GM19438 (cell line): ENCODE measurements around the gene PTPN14.

Experiments
- ATAC-seq: cut with Tn5 transposase; IDR thresholded peaks from one replicate; pipeline ENCODE4 v1.9.1; 2021; ENCODE audit warnings: low read depth; ENCODE audit not compliant: unreplicated experiment

The PTPN14 gene

GRCh38 chr1:214349008-214349407 lies 202.4 kb downstream of the PTPN14 start:
- no peak for ATAC-seq

- ATAC-seq, result no peak
Observed at GRCh38 chr1:214344897-214345296, 206.5 kb downstream of the PTPN14 start.

DNA sequence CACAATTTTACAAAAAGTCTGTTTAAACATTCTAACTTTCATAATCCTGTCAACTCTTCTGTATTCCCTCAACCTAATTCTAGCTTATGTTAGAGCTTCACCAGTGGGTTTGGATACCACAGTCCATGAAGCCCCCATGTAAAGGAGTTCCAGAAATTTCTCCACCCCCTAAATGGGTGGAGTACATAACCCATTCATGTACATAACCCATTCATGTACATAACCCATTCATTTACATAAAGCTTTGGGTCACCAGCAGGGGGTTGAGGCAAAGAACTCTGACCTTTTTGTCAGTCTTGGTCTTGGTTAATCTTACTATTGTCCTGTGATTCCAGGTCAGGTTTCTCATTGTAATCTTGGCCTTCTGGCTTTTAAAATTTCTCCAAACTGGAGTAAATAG lies 208.9 kb downstream of the PTPN14 start:
- no peak for ATAC-seq

- ATAC-seq, result no peak
Observed at GRCh38 chr1:214341932-214342331, 209.5 kb downstream of the PTPN14 start.

GRCh38 chr1:214341459-214341858 lies 209.9 kb downstream of the PTPN14 start:
- no peak for ATAC-seq

DNA sequence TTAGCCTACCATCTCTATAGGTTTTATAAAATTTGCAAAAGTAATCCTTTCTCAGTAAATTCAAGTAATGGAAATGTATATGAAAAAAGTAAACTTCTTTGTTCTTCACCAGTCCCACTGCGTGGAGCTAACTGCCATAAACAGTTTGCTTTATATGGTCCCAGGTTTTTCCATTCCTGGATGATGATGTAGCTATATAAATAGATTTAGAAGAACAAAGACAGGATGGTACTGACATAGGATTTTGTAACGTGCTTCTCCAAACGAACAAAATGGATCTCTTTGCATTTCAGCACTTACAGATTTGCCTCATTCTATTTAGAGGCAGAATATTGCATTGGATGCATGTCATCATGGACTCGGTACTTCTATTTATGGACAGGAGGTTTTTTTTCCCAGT lies 213.2 kb downstream of the PTPN14 start:
- ATAC-seq, result no peak

GRCh38 chr1:214337511-214337910 lies 213.9 kb downstream of the PTPN14 start:
- ATAC-seq, result no peak

DNA sequence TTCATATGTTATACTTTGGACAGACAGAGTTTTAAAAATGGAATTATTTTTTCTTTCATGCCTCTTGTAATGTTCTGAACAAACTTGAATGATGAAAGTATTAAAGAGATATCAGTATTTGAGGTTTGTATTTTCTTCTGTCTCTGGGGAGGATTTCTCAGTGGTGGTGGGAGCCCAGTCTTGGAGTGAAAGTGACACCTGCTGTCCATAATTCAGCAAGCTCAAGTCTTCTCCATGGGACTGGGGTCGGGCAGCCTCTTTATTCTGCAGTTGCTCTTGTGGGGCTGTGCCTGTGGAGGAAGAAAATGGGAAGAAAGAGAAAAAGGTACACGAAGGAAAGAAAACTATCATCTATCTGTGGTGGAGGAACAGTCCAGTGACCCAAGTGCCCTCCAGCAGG lies 214.4 kb downstream of the PTPN14 start:
- ATAC-seq, result no peak

DNA sequence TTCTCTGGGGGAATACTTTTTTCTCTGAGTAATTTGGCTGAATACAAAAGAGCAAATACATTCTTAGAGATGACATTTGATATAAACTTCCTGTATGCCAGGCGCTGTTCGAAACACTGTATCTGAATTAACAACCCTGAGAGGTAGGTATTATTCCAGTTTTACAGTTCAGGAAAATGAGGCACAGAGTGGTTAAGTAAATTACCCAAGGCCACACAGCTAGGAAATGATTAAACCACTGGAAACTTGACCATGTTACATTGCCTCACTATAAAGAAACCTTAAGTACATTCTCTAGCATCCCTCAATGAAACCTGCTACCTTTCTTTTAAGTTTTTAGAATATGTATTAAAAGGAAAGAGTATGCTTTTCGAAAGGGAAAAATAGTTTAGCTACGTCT lies 215.8 kb downstream of the PTPN14 start:
- ATAC-seq, result no peak

- ATAC-seq, result no peak
Observed at GRCh38 chr1:214332946-214333798, 218.2 kb downstream of the PTPN14 start.

DNA sequence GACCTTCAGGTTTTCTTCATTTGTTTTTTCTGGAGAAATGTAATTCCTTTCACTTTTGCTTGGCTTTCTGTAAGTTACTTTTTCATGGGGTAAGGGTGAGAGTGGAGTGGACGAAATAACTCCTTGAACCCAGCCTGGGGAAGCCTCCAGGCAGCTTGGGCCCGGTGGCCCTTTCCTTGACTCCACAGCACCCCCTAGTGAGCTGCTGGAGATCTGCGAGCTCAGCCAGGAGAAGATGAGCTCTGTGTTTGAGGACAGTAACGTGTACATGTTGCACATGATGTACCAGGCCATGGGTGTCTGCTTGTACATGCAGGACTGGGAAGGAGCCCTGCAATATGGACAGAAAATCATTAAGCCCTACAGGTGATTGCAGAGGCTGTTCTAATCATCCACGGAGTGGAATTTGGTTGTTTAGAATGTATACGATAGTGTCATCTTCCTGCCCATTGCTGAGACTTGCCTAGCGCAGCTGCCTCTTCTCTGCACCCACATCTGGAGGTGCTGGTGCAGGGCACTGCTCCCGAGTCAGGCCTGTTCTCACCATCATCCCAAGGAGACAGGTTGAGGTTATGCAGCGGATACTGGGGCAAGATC lies 219.5 kb downstream of the PTPN14 start:
- ATAC-seq, result no peak

GRCh38 chr1:214331180-214331579 lies 220.2 kb downstream of the PTPN14 start:
- no peak for ATAC-seq

DNA sequence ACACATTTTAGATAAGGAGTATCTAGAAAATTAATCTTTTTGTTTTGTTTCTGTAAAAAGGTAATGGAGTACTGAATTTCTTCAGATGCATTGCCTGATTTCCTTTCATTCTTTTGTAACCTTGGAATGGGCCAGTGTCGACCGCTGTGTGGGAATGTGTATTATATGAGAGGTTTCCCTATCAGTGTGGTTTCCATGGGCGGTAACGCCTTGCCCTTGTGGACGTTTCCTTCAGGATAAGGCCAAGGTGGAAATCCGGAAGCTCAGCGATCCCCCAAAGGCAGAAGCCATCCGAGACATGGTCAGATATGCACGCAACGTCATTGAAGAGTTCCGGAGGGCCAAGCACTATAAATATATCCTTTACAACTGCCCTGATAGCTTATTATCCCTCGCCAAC lies 220.7 kb downstream of the PTPN14 start:
- no peak for ATAC-seq

GRCh38 chr1:214330222-214330621 lies 221.2 kb downstream of the PTPN14 start:
- no peak for ATAC-seq

DNA sequence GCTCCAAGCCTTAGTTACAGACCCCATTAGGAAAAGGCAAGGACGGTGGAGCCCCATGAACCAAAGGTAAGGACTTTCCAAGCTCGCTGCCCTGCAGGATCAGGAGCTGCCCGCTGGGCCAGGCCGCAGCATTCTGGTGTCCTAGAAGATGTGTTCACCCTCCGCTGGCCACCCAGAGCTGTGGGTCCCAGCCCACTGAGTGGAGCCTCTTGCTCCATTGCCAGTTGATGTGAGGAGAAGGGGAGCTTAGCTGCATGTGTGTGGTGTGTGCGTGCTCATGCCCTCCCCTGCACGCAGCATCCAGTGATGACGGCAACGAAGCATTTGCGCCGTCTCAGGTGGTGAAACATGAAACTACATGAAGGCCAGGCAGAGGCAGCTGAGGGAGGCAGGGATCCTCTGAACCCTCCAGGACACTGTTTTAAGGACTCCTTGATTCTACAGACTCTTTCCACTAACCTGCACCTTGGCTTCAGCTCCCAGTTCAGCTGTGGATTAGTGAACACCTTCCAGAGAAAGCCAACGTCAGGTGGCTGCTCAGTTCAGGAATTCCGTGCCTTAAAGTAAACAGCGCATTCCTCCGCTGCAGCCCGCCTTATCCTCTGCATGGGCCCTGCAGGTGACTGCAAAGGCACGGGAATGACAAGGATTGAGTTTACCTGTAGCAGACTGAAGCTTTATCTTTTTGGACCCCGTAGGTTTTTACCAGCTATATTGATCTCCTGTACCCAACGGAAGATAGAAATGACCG lies 221.8 kb downstream of the PTPN14 start:
- no peak for ATAC-seq

DNA sequence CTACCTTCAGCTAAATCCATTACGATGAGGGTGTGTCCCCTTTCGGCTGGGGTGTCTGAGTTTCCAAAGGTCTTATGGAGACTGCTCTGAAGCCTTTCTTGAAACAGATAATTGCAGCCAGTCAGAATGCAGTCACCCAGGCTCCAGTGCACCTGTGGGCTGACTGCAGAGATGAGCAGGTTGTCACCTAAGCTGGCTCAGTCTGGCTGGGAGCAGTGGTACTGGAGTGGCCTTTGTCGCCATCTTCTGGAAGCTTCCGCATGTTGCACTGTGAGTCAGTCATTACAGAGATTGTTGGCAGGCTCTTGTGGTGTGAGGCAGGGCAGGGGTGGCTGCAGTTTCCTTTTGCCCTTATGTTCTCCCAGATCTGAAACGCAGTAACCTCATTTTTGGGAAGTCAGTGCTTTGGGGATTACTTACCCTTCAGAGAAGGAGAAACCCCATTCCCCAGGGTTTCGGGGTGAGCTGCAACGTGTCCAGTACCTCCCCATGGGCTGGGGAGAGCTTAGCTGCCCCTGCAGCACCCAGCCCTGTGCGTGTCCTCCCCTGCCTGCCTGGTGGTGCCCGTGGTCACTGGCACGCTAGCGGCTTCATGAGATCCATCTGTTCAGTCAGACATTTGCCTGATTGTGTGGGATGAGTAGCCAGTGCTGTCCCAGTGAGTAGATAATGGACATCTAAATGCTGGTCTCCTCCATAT lies 222.5 kb downstream of the PTPN14 start:
- peak; percentile 89 for ATAC-seq

- no peak for ATAC-seq
Observed at GRCh38 chr1:214327514-214327913, 223.9 kb downstream of the PTPN14 start.

- peak; percentile 40 for ATAC-seq
Observed at GRCh38 chr1:214326406-214326805, 225.0 kb downstream of the PTPN14 start.

DNA sequence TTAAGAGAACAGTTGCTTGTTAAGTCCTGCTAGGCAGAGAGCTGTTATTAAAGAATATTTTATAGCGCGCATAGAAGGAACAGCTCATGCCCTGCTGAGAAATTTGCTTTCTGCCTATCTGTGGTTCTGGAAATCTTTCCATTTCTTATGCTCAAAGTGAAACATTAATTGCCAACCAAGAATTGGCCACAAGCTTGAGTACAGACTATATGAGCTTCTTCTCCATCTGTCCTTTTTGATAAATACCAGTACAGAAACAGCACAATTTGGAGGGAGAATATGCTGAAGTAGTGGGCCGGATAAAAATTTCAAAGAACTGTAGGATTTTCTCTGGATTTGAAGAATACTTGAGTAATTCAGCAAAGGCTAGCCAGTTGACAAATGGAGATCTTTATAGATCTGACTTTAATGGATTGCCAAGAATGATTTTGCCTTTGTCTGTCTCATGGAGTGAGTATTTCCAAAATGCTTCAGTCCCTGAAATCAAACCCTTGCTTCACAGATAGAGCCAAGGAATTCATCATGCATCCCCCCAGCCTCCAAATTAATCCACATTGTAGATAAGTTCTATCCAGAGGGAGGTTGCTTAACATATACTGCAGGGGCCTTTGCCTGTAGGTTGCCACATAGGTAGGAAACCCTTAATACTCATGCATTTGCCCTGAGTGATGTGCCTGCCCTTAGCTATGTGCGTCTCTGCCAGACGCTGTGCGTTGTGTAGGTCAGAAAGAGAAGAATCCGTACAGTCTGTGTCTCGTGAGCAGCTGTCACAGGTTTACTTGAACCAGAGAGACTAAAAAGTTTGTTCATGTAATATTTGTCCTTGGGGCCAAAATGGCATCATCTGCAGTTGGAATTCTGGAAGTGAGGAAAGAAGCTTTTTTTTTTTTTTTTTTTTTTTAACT lies 226.3 kb downstream of the PTPN14 start:
- ATAC-seq, result no peak
